Mesothelial cell of epicardium (in vitro differentiated cells): ENCODE results near the gene SSH2. TPM values are rescaled to one million over a fixed set of nuclear protein-coding genes. Genes with fewer than 3 reads are reported as not detected.

ENCODE experiments used
- DNase-seq, 2 experiments: peaks; one replicate each; pipeline ENCODE4 v3.0.0; 2021; ENCODE audit warnings: low spot score in 2 of 2; ENCODE audit not compliant: unreplicated experiment in 2 of 2
- H3K27ac Mint-ChIP-seq: 2 replicates; pipeline ENCODE4 v1.8.0; 2021; ENCODE audit warnings: mixed read lengths
- H3K27me3 Mint-ChIP-seq: 2 replicates; pipeline ENCODE4 v1.8.0; 2021; ENCODE audit warnings: low read depth, mixed read lengths
- H3K36me3 Mint-ChIP-seq: 2 replicates; pipeline ENCODE4 v1.8.0; 2021; ENCODE audit warnings: mixed read lengths
- H3K4me1 Mint-ChIP-seq: 2 replicates; pipeline ENCODE4 v1.8.0; 2021; ENCODE audit warnings: mixed read lengths
- H3K4me3 Mint-ChIP-seq: 2 replicates; pipeline ENCODE4 v1.8.0; 2021; ENCODE audit warnings: mild to moderate bottlenecking, moderate library complexity, mixed read lengths
- H3K9me3 Mint-ChIP-seq: 2 replicates; pipeline ENCODE4 v1.8.0; 2021; ENCODE audit warnings: mixed read lengths
- CTCF ChIP-seq: fragments of 200-600 bp; sonication (generic); IDR thresholded peaks from one replicate; pipeline ENCODE4 v1.5.0; 2021; ENCODE audit warnings: antibody characterized with exemption; ENCODE audit not compliant: unreplicated experiment
- total RNA-seq: library from RNA; stranded (reverse); gene quantifications from 3 replicates; pipeline ENCODE4 v1.2.1, GENCODE V29; 2021

The SSH2 gene
- total RNA-seq, 1 donor from 2014 or later = 23.7 TPM

GRCh38 chr17:29618272-29619065, 311.6 kb downstream of the SSH2 start:
- Mint-ChIP-seq H3K4me3 (no peak overlapping the region), H3K9me3 (no peaks in the 10 kb centered on the region), H3K36me3 (no peaks in the 10 kb centered on the region), H3K27ac (no peak overlapping the region), H3K27me3 (peaks cover 81% of the 10 kb centered on the region), H3K4me1 (peaks cover 22% of the 10 kb centered on the region)
- TF ChIP-seq CTCF = peak; percentile 3
- no peak for DNase-seq

GRCh38 chr17:29617481-29618271, 312.4 kb downstream of the SSH2 start:
- H3K27ac Mint-ChIP-seq = no peak overlapping the region
- H3K4me1 Mint-ChIP-seq = peaks cover 17% of the 10 kb centered on the region
- no peak for DNase-seq
- peak overlapping the region; percentile 46 for H3K4me3 Mint-ChIP-seq
- H3K36me3 Mint-ChIP-seq = no peaks in the 10 kb centered on the region
- TF ChIP-seq CTCF = peak; percentile 18
- no peaks in the 10 kb centered on the region for H3K9me3 Mint-ChIP-seq
- peaks cover 75% of the 10 kb centered on the region for H3K27me3 Mint-ChIP-seq

- H3K4me1 Mint-ChIP-seq = peaks cover 17% of the 10 kb centered on the region
- no peak overlapping the region for H3K27ac Mint-ChIP-seq
- H3K4me3 Mint-ChIP-seq = peak overlapping the region; percentile 46
- DNase-seq = peak in 1 of 2 experiments; percentile 74
- no peaks in the 10 kb centered on the region for H3K9me3 Mint-ChIP-seq
- H3K36me3 Mint-ChIP-seq = no peaks in the 10 kb centered on the region
- no peak for TF ChIP-seq CTCF
- H3K27me3 Mint-ChIP-seq = peaks cover 73% of the 10 kb centered on the region
Observed at GRCh38 chr17:29617125-29617480, 312.9 kb downstream of the SSH2 start.

- H3K27me3 Mint-ChIP-seq = peaks cover 68% of the 10 kb centered on the region
Observed at GRCh38 chr17:29616300-29617048, 313.6 kb downstream of the SSH2 start.

More at GRCh38 chr17:29616300-29617048, 313.6 kb downstream of the SSH2 start:
- peaks cover 17% of the 10 kb centered on the region for H3K4me1 Mint-ChIP-seq
- no peaks in the 10 kb centered on the region for H3K36me3 Mint-ChIP-seq
- no peak for DNase-seq
- no peak overlapping the region for H3K27ac Mint-ChIP-seq
- no peak for TF ChIP-seq CTCF
- no peaks in the 10 kb centered on the region for H3K9me3 Mint-ChIP-seq
- H3K4me3 Mint-ChIP-seq = peak overlapping the region; percentile 73
